Astrocyte (in vitro differentiated cells and primary cell): ENCODE data around the gene UBE2S.

ENCODE experiments used
- CTCF ChIP-seq: IDR thresholded peaks from 2 replicates; pipeline ENCODE4 v1.5.1; 2011; ENCODE audit warnings: low read depth, mild to moderate bottlenecking, inconsistent platforms, low read length, moderate library complexity; ENCODE audit not compliant: insufficient read depth
- EZH2 ChIP-seq: IDR thresholded peaks from 2 replicates; pipeline ENCODE4 v1.6.1; 2012; ENCODE audit warnings: mild to moderate bottlenecking, low read length, inconsistent platforms; ENCODE audit not compliant: insufficient read depth

GRCh38 chr19:55389386-55390317, 17.9 kb downstream of the UBE2S start:
- TF ChIP-seq CTCF (no peak), EZH2 (no peak)
